A549 (cell line): ENCODE measurements around the gene MFAP4. TPM values are rescaled to one million over a fixed set of nuclear protein-coding genes. Genes with fewer than 3 reads are reported as not detected.

ENCODE experiments used
- ATAC-seq, 2 experiments: fragments of 200-7000 bp in 1 of 2; fragments of >200 bp in 1 of 2; cut with Nextera tagmentation in 1 of 2; cut with Tn5 transposase in 1 of 2; 3 replicates each; pipeline versions ENCODE4 v1.8.0 to v1.9.1; 2018 to 2020; ENCODE audit warnings: mild to moderate bottlenecking in 1 of 2, moderate library complexity in 1 of 2
- CTCF ChIA-PET: fragments of 300-600 bp; sonication (Branson Sonifier 250); formaldehyde crosslinking; extraction: SDS; loops from one replicate; lab custom pipeline; 2021; ENCODE audit warnings: antibody characterized with exemption, inconsistent platforms; lab: Yijun Ruan, JAX
- POLR2A ChIA-PET: fragments of 350-600 bp; formaldehyde crosslinking; extraction: SDS; loops from one replicate; lab custom pipeline; 2021; ENCODE audit warnings: antibody characterized with exemption, inconsistent platforms; lab: Yijun Ruan, JAX
- DNase-seq, 2 experiments: peaks; one replicate each; pipeline versions ENCODE4 v3.0.0 to v3.0.0-alpha.2; 2011 to 2016; ENCODE audit warnings: low read depth in 1 of 2, low spot score in 1 of 2
- FAIRE-seq: peaks from 2 replicates; lab custom pipeline; 2011; peaks lifted over from hg19 to GRCh38; lab: Jason Lieb, UNC
- H3K27ac ChIP-seq, 2 experiments: fragments of >200 bp; sonication (Bioruptor Twin); formaldehyde crosslinking; 3 replicates each; pipeline ENCODE4 v1.5.1; 2016 to 2017
- H3K4me1 ChIP-seq: fragments of >200 bp; sonication (Bioruptor Twin); formaldehyde crosslinking; 3 replicates; pipeline ENCODE4 v1.6.1; 2016
- H3K4me2 ChIP-seq: fragments of >200 bp; sonication (Bioruptor Twin); formaldehyde crosslinking; 3 replicates; pipeline ENCODE4 v1.6.1; 2016
- H3K4me3 ChIP-seq: fragments of >200 bp; sonication (Bioruptor Twin); formaldehyde crosslinking; 3 replicates; pipeline ENCODE4 v1.5.1; 2016
- H3K9me3 ChIP-seq: fragments of >200 bp; sonication (Bioruptor Twin); formaldehyde crosslinking; 3 replicates; pipeline ENCODE4 v1.6.1; 2016
- ATOH8 ChIP-seq: fragments of 250-450 bp; sonication (Bioruptor Pico); IDR thresholded peaks from 2 replicates; pipeline ENCODE4 v1.5.0; 2020; ENCODE audit warnings: low read depth, mild to moderate bottlenecking, moderate library complexity
- BCL3 ChIP-seq: fragments of >200 bp; sonication (Bioruptor Twin); formaldehyde crosslinking; IDR thresholded peaks from 3 replicates; pipeline ENCODE4 v1.6.1; 2016
- CBX2 ChIP-seq: fragments of 200-600 bp; sonication (generic); IDR thresholded peaks from 2 replicates; pipeline ENCODE4 v1.6.1; 2016; ENCODE audit warnings: low read depth, mild to moderate bottlenecking, borderline replicate concordance
- CTCF ChIP-seq: fragments of >200 bp; sonication (Bioruptor Twin); formaldehyde crosslinking; IDR thresholded peaks from 3 replicates; pipeline ENCODE4 v1.5.1; 2016
- EHF ChIP-seq: fragments of 250-450 bp; sonication (Bioruptor Pico); IDR thresholded peaks from 2 replicates; pipeline ENCODE4 v1.5.0; 2020; ENCODE audit warnings: mild to moderate bottlenecking
- FOSB ChIP-seq: fragments of 250-450 bp; sonication (Bioruptor Pico); IDR thresholded peaks from 2 replicates; pipeline ENCODE4 v1.5.0; 2020; ENCODE audit warnings: mild to moderate bottlenecking, moderate library complexity
- GATA3 ChIP-seq: IDR thresholded peaks from 2 replicates; pipeline ENCODE4 v1.6.1; 2012; ENCODE audit warnings: borderline replicate concordance
- HMGXB4 ChIP-seq: fragments of 250-450 bp; sonication (Bioruptor Pico); IDR thresholded peaks from 2 replicates; pipeline ENCODE4 v1.5.0; 2021; ENCODE audit warnings: mild to moderate bottlenecking, moderate library complexity, borderline replicate concordance
- HOXA7 ChIP-seq: fragments of 250-450 bp; sonication (Bioruptor Pico); IDR thresholded peaks from 2 replicates; pipeline ENCODE4 v1.5.0; 2020; ENCODE audit warnings: mild to moderate bottlenecking, moderate library complexity
- HOXB13 ChIP-seq: fragments of 250-450 bp; sonication (Bioruptor Pico); IDR thresholded peaks from 2 replicates; pipeline ENCODE4 v1.5.0; 2020; ENCODE audit warnings: low read depth, mild to moderate bottlenecking, moderate library complexity
- KDM5A ChIP-seq: fragments of 200-600 bp; sonication (generic); IDR thresholded peaks from 2 replicates; pipeline ENCODE4 v1.6.1; 2016; ENCODE audit warnings: antibody characterized with exemption, mild to moderate bottlenecking
- MAX ChIP-seq: IDR thresholded peaks from 2 replicates; pipeline ENCODE4 v1.6.1; 2012
- MAZ ChIP-seq: fragments of 150-350 bp; IDR thresholded peaks from 2 replicates; pipeline ENCODE4 v1.6.1; 2014; ENCODE audit warnings: antibody characterized with exemption, low read depth, low read length, borderline replicate concordance
- PHF8 ChIP-seq: fragments of 200-600 bp; sonication (generic); IDR thresholded peaks from 2 replicates; pipeline ENCODE4 v1.6.1; 2016; ENCODE audit warnings: low read depth, mild to moderate bottlenecking, antibody characterized with exemption, moderate library complexity, borderline replicate concordance
- RAD21 ChIP-seq, 2 experiments: fragments of >200 bp in 1 of 2; sonication (Bioruptor Twin) in 1 of 2; formaldehyde crosslinking in 1 of 2; IDR thresholded peaks in 1 of 2; conservative IDR thresholded peaks in 1 of 2; 2 replicates in 1 of 2; 3 replicates in 1 of 2; pipeline ENCODE4 v1.6.1; 2012 to 2018; ENCODE audit warnings: inconsistent platforms in 1 of 2
- RARB ChIP-seq: fragments of 250-450 bp; sonication (Bioruptor Pico); IDR thresholded peaks from 2 replicates; pipeline ENCODE4 v1.8.0; 2021; ENCODE audit warnings: mild to moderate bottlenecking, moderate library complexity
- RFX5 ChIP-seq: fragments of 450-650 bp; IDR thresholded peaks from 2 replicates; pipeline ENCODE4 v1.7.1; 2014; ENCODE audit warnings: antibody characterized with exemption, mild to moderate bottlenecking, moderate library complexity
- SMC3 ChIP-seq: fragments of >200 bp; sonication (Bioruptor Twin); formaldehyde crosslinking; IDR thresholded peaks from 3 replicates; pipeline ENCODE4 v1.6.1; 2018; ENCODE audit warnings: inconsistent platforms
- TFCP2L1 ChIP-seq: fragments of 250-450 bp; sonication (Bioruptor Pico); IDR thresholded peaks from 2 replicates; pipeline ENCODE4 v1.5.0; 2021; ENCODE audit warnings: mild to moderate bottlenecking
- ZSCAN20 ChIP-seq: fragments of 250-450 bp; sonication (Bioruptor Pico); IDR thresholded peaks from 2 replicates; pipeline ENCODE4 v1.8.0; 2022; ENCODE audit warnings: mild to moderate bottlenecking, moderate library complexity
- WGBS: methylation state at CpG from one replicate; pipeline ENCODE4 v1.1.6; 2017; ENCODE audit errors: missing lambda C conversion rate; 5-methylcytosine and 5-hydroxymethylcytosine counted together
- polyA plus RNA-seq, 4 experiments: library from polyadenylated mRNA; depleted of rRNA in 3 of 4; stranded (reverse); fragments of >200 nt; fragmentation: RNase III in 1 of 4; extraction: RNeasy Plus Mini Kit Qiagen cat#74134 plus additional on column Dnase treatment in 1 of 4; gene quantifications; 2 replicates in 3 of 4; 3 replicates in 1 of 4; pipeline ENCODE4 v1.2.3, GENCODE V29; 2011 to 2017

The MFAP4 gene
- polyA plus RNA-seq, 2 of the 4 experiments (the other 2 are of a cell fraction), result 0.13 TPM; not detected in 1

- no peak for TF ChIP-seq CBX2
- no peak for TF ChIP-seq CTCF
- TF ChIP-seq HOXA7 (CRISPR knock-in tag), result no peak
- no peak for TF ChIP-seq BCL3
- no peak for TF ChIP-seq SMC3
- DNase-seq (no peak), ATAC-seq (no peak), FAIRE-seq (no peak)
- WGBS, result 95% methylated on average over 2 of the region's 2 CpGs
- Histone ChIP-seq H3K4me1 (no peaks in the 10 kb centered on the region), H3K9me3 (no peaks in the 10 kb centered on the region), H3K4me2 (no peak overlapping the region), H3K4me3 (no peak overlapping the region), H3K27ac (no peak overlapping the region)
- ChIA-PET POLR2A (no interaction called here), CTCF (interaction anchor here (1.0 to 6.3 kb wide), 3 partner anchors 20 to 46 kb away, joined by 3 to 35 read pairs (median 11); partner anchors contain the start of gene B9D1)
These were observed 21.3 kb upstream of the MFAP4 start for GRCh38 chr17:19408346-19408710.

- Histone ChIP-seq H3K27ac (no peak overlapping the region), H3K4me3 (no peak overlapping the region), H3K4me2 (no peak overlapping the region), H3K4me1 (no peaks in the 10 kb centered on the region), H3K9me3 (no peaks in the 10 kb centered on the region)
- TF ChIP-seq KDM5A (no peak), GATA3 (no peak), ZSCAN20 (CRISPR knock-in tag) (no peak), RFX5 (no peak), ATOH8 (CRISPR knock-in tag) (no peak), MAX (no peak), RARB (CRISPR knock-in tag) (no peak), FOSB (CRISPR knock-in tag) (no peak), EHF (no peak), MAZ (no peak), HOXB13 (no peak), SMC3 (no peak), TFCP2L1 (CRISPR knock-in tag) (no peak), PHF8 (no peak), RAD21 (conservative IDR thresholded peaks at IDR 0.05 in 1 of 2, IDR thresholded peaks at IDR 0.05 in 1 of 2) (no peak), CBX2 (no peak), HMGXB4 (no peak)
- POLR2A ChIA-PET, result no interaction called here
- CTCF ChIA-PET, result interaction anchor here (0.7 to 6.3 kb wide), 3 partner anchors 25 to 45 kb away, joined by 4 to 35 read pairs (median 11); partner anchors contain the start of gene B9D1
- ATAC-seq (no peak), DNase-seq (no peak), FAIRE-seq (no peak)
- WGBS, result 88% methylated on average over 10 of the region's 10 CpGs
These were observed 20.8 kb upstream of the MFAP4 start for GRCh38 chr17:19407601-19408345.
